BE2C (cell line): Measurements from ENCODE around the gene AMZ2.

Experiments used
- DNase-seq: peaks from one replicate; pipeline ENCODE4 v3.0.0-alpha.2; 2020
- H3K27me3 ChIP-seq: fragments of 250-450 bp; sonication (Bioruptor Pico); 2 replicates; pipeline ENCODE4 v1.5.1; 2020; ENCODE audit warnings: mild to moderate bottlenecking
- H3K36me3 ChIP-seq: fragments of 250-450 bp; sonication (Bioruptor Pico); 2 replicates; pipeline ENCODE4 v1.5.1; 2020; ENCODE audit warnings: mild to moderate bottlenecking
- H3K4me1 ChIP-seq: fragments of 250-450 bp; sonication (Bioruptor Pico); 2 replicates; pipeline ENCODE4 v1.5.1; 2020
- H3K4me3 ChIP-seq: 2 replicates; pipeline ENCODE4 v1.5.1; 2011; ENCODE audit warnings: low read depth, low read length
- H3K9me3 ChIP-seq: fragments of 250-450 bp; sonication (Bioruptor Pico); 2 replicates; pipeline ENCODE4 v1.5.1; 2020
- CTCF ChIP-seq: IDR thresholded peaks from 2 replicates; pipeline ENCODE4 v1.5.1; 2012; ENCODE audit warnings: mild to moderate bottlenecking, low read depth, low read length

Gene AMZ2

GRCh38 chr17:68302666-68303065 lies 54.8 kb downstream of the AMZ2 start:
- H3K27me3 ChIP-seq = no peaks in the 10 kb centered on the region
- DNase-seq = no peak
- H3K4me3 ChIP-seq = no peak overlapping the region
- H3K36me3 ChIP-seq = peaks cover 4% of the 10 kb centered on the region
- no peak for TF ChIP-seq CTCF
- no peaks in the 10 kb centered on the region for H3K9me3 ChIP-seq
- H3K4me1 ChIP-seq = no peaks in the 10 kb centered on the region

GRCh38 chr17:68304706-68305105 lies 56.9 kb downstream of the AMZ2 start:
- H3K9me3 ChIP-seq = no peaks in the 10 kb centered on the region
- DNase-seq = no peak
- H3K4me3 ChIP-seq = no peak overlapping the region
- H3K4me1 ChIP-seq = no peaks in the 10 kb centered on the region
- TF ChIP-seq CTCF = no peak
- H3K27me3 ChIP-seq = no peaks in the 10 kb centered on the region
- peaks cover 4% of the 10 kb centered on the region for H3K36me3 ChIP-seq

- TF ChIP-seq CTCF = no peak
- no peak for DNase-seq
- Histone ChIP-seq H3K9me3 (no peaks in the 10 kb centered on the region), H3K4me1 (no peaks in the 10 kb centered on the region), H3K27me3 (no peaks in the 10 kb centered on the region), H3K36me3 (peaks cover 4% of the 10 kb centered on the region), H3K4me3 (no peak overlapping the region)
Measured at GRCh38 chr17:68305142-68305541, 57.3 kb downstream of the AMZ2 start.
